CD8-positive, alpha-beta T cell (primary cell): Measurements from ENCODE around the gene GPAT2. TPM values are rescaled to one million over a fixed set of nuclear protein-coding genes. Genes with fewer than 3 reads are reported as not detected.

ENCODE experiments used
- total RNA-seq, 46 experiments: library from RNA in 2 of 46; stranded (reverse) in 2 of 46; gene quantifications; one replicate each; pipeline ENCODE4 v1.2.3 and lab custom pipeline; 2021 to 2026

Gene GPAT2
- total RNA-seq, 2 experiments from 2014 or later: 0.98 to 2.0 TPM

Other genes with a start within 250 kb of the GPAT2 start
- gene ANKRD36C, start 43.1 kb downstream of the GPAT2 start, total RNA-seq: 10 to 100 TPM; 73.4 to 73.6 TPM
- 1 to 10 TPM; 2.0 TPM for gene ADRA2B, start 81.7 kb upstream of the GPAT2 start, total RNA-seq
- 10 to 100 TPM; 16.6 to 17.5 TPM for gene ASTL, start 103.6 kb upstream of the GPAT2 start, total RNA-seq
- 1,000 to 10,000 TPM; 1,304 to 1,350 TPM for gene DUSP2, start 110.5 kb upstream of the GPAT2 start, total RNA-seq
- 10 to 100 TPM; 75.3 to 85.1 TPM for gene STARD7, start 173.9 kb upstream of the GPAT2 start, total RNA-seq
- 10 to 100 TPM; 44.7 to 49.6 TPM for gene TMEM127, start 231.1 kb upstream of the GPAT2 start, total RNA-seq
- gene CIAO1, start 231.3 kb upstream of the GPAT2 start, total RNA-seq: 10 to 100 TPM; 51.9 to 58.0 TPM